HEK293 (cell line): ENCODE data around the gene GJC2.
A peak's percentile ranks its signal among the peaks of the same experiment; 100 is the strongest.
"Not testable (repeated sequence)": the region's sequence is repeated elsewhere in the genome, so short reads cannot be mapped to it uniquely, and the experiment has no call there.

Experiments
- CTCF ChIA-PET: fragments of 350-600 bp; formaldehyde crosslinking; extraction: SDS; loops from one replicate; lab custom pipeline; 2021; ENCODE audit warnings: antibody characterized with exemption; lab: Yijun Ruan, JAX
- POLR2A ChIA-PET: fragments of 300-600 bp; formaldehyde crosslinking; extraction: SDS; loops from one replicate; lab custom pipeline; 2020; ENCODE audit warnings: antibody characterized with exemption, inconsistent platforms; lab: Yijun Ruan, JAX
- H3K27ac ChIP-seq: fragments of 200-500 bp; sonication (Bioruptor generic); 2 replicates; pipeline ENCODE4 v1.5.1; 2014; ENCODE audit warnings: low read depth, low read length, control low read depth, inconsistent platforms; ENCODE audit errors: extremely low read depth
- H3K36me3 ChIP-seq, 2 experiments: fragments of 200-500 bp in 1 of 2; sonication (Bioruptor generic) in 1 of 2; 1 replicate in 1 of 2; 2 replicates in 1 of 2; pipeline ENCODE4 v1.5.1; 2014 to 2017; ENCODE audit warnings: inconsistent platforms in 2 of 2, low read length in 2 of 2; ENCODE audit not compliant: control insufficient read depth in 2 of 2, insufficient read depth in 1 of 2
- H3K4me1 ChIP-seq: fragments of 200-500 bp; sonication (Bioruptor generic); 2 replicates; pipeline ENCODE4 v1.5.1; 2014; ENCODE audit warnings: mild to moderate bottlenecking, low read length, inconsistent platforms; ENCODE audit not compliant: control insufficient read depth, insufficient read depth
- H3K4me3 ChIP-seq: 2 replicates; pipeline ENCODE4 v1.5.1; 2011; ENCODE audit warnings: low read depth, mild to moderate bottlenecking, control low read depth, low read length, moderate library complexity
- H3K9me3 ChIP-seq: fragments of 200-500 bp; sonication (Bioruptor generic); 2 replicates; pipeline ENCODE4 v1.5.1; 2014; ENCODE audit warnings: low read depth, low read length, inconsistent platforms; ENCODE audit not compliant: control insufficient read depth, insufficient read depth
- HOXC10 ChIP-seq: sonication (generic); formaldehyde crosslinking; IDR thresholded peaks from 2 replicates; pipeline ENCODE4 v1.8.1; 2023; ENCODE audit warnings: mild to moderate bottlenecking, missing genetic modification reagents
- REPIN1 ChIP-seq: fragments of 450-650 bp; formaldehyde crosslinking; IDR thresholded peaks from 2 replicates; pipeline ENCODE4 v1.5.1; 2017; ENCODE audit warnings: missing biosample characterization, missing genetic modification characterization, low read depth
- SCRT2 ChIP-seq: fragments of 450-650 bp; formaldehyde crosslinking; IDR thresholded peaks from 2 replicates; pipeline ENCODE4 v1.5.1; 2016; ENCODE audit warnings: missing biosample characterization, missing genetic modification characterization
- TRIM28 ChIP-seq: IDR thresholded peaks from 2 replicates; pipeline ENCODE4 v1.6.1; 2011; ENCODE audit warnings: low read length, control low read depth, borderline replicate concordance
- WT1 ChIP-seq: fragments of 450-650 bp; formaldehyde crosslinking; IDR thresholded peaks from 2 replicates; pipeline ENCODE4 v1.5.1; 2016; ENCODE audit warnings: missing biosample characterization, missing genetic modification characterization
- ZNF112 ChIP-seq: fragments of 450-650 bp; formaldehyde crosslinking; IDR thresholded peaks from 2 replicates; pipeline ENCODE4 v1.5.0; 2017; ENCODE audit warnings: missing biosample characterization, missing genetic modification characterization
- ZNF140 ChIP-seq: fragments of 450-650 bp; formaldehyde crosslinking; IDR thresholded peaks from 2 replicates; pipeline ENCODE4 v1.5.1; 2016; ENCODE audit warnings: missing biosample characterization, missing genetic modification characterization
- ZNF146 ChIP-seq: fragments of 450-650 bp; formaldehyde crosslinking; IDR thresholded peaks from 2 replicates; pipeline ENCODE4 v1.5.1; 2016; ENCODE audit warnings: missing biosample characterization, missing genetic modification characterization
- ZNF169 ChIP-seq: fragments of 450-650 bp; formaldehyde crosslinking; IDR thresholded peaks from 2 replicates; pipeline ENCODE4 v1.5.1; 2016; ENCODE audit warnings: missing biosample characterization, missing genetic modification characterization
- ZNF184 ChIP-seq: fragments of 450-650 bp; IDR thresholded peaks from 2 replicates; pipeline ENCODE4 v1.5.1; 2018; ENCODE audit warnings: missing biosample characterization, mild to moderate bottlenecking, missing genetic modification characterization
- ZNF560 ChIP-seq: fragments of 450-650 bp; formaldehyde crosslinking; IDR thresholded peaks from 2 replicates; pipeline ENCODE4 v1.5.1; 2017; ENCODE audit warnings: missing biosample characterization, missing genetic modification characterization, borderline replicate concordance
- ZNF677 ChIP-seq: fragments of 450-650 bp; IDR thresholded peaks from 2 replicates; pipeline ENCODE4 v1.5.0; 2018; ENCODE audit warnings: missing biosample characterization, mild to moderate bottlenecking, missing genetic modification characterization, moderate library complexity
- ZNF791 ChIP-seq: fragments of 450-650 bp; formaldehyde crosslinking; IDR thresholded peaks from 2 replicates; pipeline ENCODE4 v1.5.1; 2016; ENCODE audit warnings: missing biosample characterization, missing genetic modification characterization
- ZNF792 ChIP-seq: fragments of 450-650 bp; formaldehyde crosslinking; IDR thresholded peaks from 2 replicates; pipeline ENCODE4 v1.5.1; 2016; ENCODE audit warnings: missing biosample characterization, missing genetic modification characterization
- ZSCAN30 ChIP-seq: fragments of 450-650 bp; IDR thresholded peaks from 2 replicates; pipeline ENCODE4 v1.5.1; 2018; ENCODE audit warnings: missing biosample characterization, mild to moderate bottlenecking, missing genetic modification characterization, moderate library complexity
- TF ChIP-seq, protein P1 (sequence below): fragments of 450-650 bp; formaldehyde crosslinking; IDR thresholded peaks from 2 replicates; pipeline ENCODE4 v1.5.1; 2016; ENCODE audit warnings: missing biosample characterization, missing genetic modification characterization
- TF ChIP-seq, protein P2 (sequence below): fragments of 450-650 bp; formaldehyde crosslinking; IDR thresholded peaks from 2 replicates; pipeline ENCODE4 v1.5.1; 2016; ENCODE audit warnings: missing biosample characterization, missing genetic modification characterization
- TF ChIP-seq, protein P3 (sequence below): fragments of 450-650 bp; formaldehyde crosslinking; IDR thresholded peaks from 2 replicates; pipeline ENCODE4 v1.5.1; 2016; ENCODE audit warnings: missing biosample characterization, missing genetic modification characterization
- TF ChIP-seq, protein P4 (sequence below): fragments of 450-650 bp; formaldehyde crosslinking; IDR thresholded peaks from 2 replicates; pipeline ENCODE4 v1.5.1; 2016; ENCODE audit warnings: missing biosample characterization, missing genetic modification characterization
- TF ChIP-seq, protein P5 (sequence below): fragments of 450-650 bp; formaldehyde crosslinking; IDR thresholded peaks from 2 replicates; pipeline ENCODE4 v1.5.1; 2016; ENCODE audit warnings: missing biosample characterization, missing genetic modification characterization, borderline replicate concordance

GJC2 gene

DNA sequence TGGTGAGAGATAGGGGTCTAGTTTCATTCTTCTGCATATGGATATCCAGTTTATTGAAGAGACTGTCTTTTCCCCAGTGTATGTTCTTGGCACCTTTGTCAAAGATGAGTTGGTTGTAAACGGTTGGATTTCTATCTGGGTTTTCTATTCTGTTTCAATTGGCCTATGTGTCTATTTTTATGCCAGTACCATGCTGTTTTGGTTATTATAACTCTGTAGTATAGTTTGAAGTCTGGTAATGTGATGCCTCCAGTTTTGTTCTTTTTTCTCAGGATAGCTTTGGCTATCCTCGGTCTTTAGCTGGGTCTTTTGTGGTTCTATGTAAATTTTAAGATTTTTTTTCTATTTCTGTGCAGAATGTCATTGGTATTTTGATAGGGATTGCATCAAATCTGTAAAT lies 38.5 kb downstream of the GJC2 start:
- H3K36me3 ChIP-seq, H3K27ac ChIP-seq, H3K4me1 ChIP-seq, H3K9me3 ChIP-seq, H3K4me3 ChIP-seq: not testable (repeated sequence)
- CTCF ChIA-PET: interaction anchor here (0.7 to 1.9 kb wide), 3 partner anchors 8 to 27 kb away, joined by 4 to 9 read pairs (median 5); no protein-coding TSS in a partner anchor
- POLR2A ChIA-PET: interaction anchor here (1.1 kb wide), 1 partner anchor 31 kb away, joined by 3 read pairs; no protein-coding TSS in a partner anchor
- TF ChIP-seq, protein P1, sequence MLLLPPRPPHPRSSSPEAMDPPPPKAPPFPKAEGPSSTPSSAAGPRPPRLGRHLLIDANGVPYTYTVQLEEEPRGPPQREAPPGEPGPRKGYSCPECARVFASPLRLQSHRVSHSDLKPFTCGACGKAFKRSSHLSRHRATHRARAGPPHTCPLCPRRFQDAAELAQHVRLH: 0 out of 2 replicates have a peak, but pooled peaks have one; percentile 29
- TF ChIP-seq, protein P2, sequence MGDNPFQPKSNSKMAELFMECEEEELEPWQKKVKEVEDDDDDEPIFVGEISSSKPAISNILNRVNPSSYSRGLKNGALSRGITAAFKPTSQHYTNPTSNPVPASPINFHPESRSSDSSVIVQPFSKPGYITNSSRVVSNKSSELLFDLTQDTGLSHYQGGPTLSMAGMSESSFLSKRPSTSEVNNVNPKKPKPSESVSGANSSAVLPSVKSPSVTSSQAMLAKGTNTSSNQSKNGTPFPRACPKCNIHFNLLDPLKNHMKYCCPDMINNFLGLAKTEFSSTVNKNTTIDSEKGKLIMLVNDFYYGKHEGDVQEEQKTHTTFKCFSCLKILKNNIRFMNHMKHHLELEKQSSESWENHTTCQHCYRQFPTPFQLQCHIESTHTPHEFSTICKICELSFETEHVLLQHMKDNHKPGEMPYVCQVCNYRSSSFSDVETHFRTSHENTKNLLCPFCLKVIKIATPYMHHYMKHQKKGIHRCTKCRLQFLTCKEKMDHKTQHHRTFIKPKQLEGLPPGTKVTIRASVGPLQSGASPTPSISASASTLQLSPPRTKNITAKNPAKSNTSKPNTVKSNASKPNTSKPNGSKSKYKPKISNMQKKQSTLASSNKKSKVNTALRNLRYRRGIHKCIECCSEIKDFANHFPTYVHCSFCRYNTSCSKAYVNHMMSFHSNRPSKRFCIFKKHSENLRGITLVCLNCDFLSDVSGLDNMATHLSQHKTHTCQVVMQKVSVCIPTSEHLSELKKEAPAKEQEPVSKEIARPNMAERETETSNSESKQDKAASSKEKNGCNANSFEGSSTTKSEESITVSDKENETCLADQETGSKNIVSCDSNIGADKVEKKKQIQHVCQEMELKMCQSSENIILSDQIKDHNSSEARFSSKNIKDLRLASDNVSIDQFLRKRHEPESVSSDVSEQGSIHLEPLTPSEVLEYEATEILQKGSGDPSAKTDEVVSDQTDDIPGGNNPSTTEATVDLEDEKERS (tag by site-specific recombination): peak; percentile 96

DNA sequence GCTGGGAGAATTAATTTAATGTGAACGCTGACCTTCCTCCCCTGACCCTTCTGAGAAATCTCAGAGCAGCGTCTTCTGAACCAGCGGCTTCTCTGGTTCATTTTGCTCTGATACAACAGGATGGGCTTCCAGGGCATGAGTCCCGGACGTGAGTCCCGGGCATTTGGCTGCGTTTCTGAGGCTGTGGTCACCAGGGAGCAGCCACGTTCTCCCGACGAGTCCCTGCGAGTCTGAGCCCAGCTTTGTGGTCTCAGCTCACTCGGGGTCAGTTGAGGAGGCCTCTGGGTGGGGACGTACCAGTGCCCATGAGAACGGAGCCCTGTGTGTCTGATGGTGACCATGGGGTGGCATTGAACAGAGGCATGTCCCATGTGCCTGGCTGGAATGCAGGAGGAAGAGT lies 40.5 kb downstream of the GJC2 start:
- Histone ChIP-seq H3K27ac (no peak overlapping the region), H3K36me3 (no peaks in the 10 kb centered on the region), H3K9me3 (no peaks in the 10 kb centered on the region), H3K4me1 (no peaks in the 10 kb centered on the region), H3K4me3 (no peak overlapping the region)
- CTCF ChIA-PET: interaction anchor here (1.9 kb wide), 1 partner anchor 10 kb away, joined by 9 read pairs; no protein-coding TSS in a partner anchor
- POLR2A ChIA-PET: no interaction called here
- TF ChIP-seq ZNF169 (tag by site-specific recombination): no peak
- no peak for TF ChIP-seq ZNF792
- TF ChIP-seq ZNF112 (tag by site-specific recombination): no peak
- TF ChIP-seq ZNF791 (tag by site-specific recombination): no peak
- TF ChIP-seq ZSCAN30: no peak
- TF ChIP-seq WT1 (tag by site-specific recombination): no peak
- TF ChIP-seq ZNF140 (tag by site-specific recombination): no peak
- no peak for TF ChIP-seq REPIN1 (tag by site-specific recombination)
- no peak for TF ChIP-seq ZNF184 (tag by site-specific recombination)

DNA sequence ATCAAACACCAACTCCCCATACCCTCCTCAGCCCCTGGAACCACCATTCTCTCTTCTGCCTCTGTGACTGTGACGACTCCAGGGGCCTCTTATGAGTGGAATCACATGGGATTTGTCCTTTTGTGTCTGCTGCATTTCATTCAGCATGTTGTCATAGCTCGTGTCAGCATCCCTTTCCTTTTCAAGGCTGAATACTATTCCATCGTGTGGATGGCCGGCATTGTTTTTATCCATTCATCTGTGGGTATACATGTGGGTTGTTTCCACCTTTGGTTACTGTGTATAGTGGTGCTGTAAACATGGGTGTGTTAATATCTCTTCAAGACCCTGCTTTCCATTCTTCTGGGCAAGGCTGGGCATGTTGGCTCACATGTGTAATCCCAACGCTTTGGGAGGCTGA lies 41.0 kb downstream of the GJC2 start:
- Histone ChIP-seq H3K36me3 (no peaks in the 10 kb centered on the region), H3K9me3 (no peaks in the 10 kb centered on the region), H3K4me3 (no peak overlapping the region), H3K4me1 (no peaks in the 10 kb centered on the region), H3K27ac (no peak overlapping the region)
- ChIA-PET CTCF (interaction anchor here (0.7 kb wide), 1 partner anchor 1773 kb away, joined by 3 read pairs; no protein-coding TSS in a partner anchor), POLR2A (no interaction called here)
- TF ChIP-seq ZNF560: no peak
- no peak for TF ChIP-seq ZNF677 (tag by site-specific recombination)
- TF ChIP-seq, protein P3, sequence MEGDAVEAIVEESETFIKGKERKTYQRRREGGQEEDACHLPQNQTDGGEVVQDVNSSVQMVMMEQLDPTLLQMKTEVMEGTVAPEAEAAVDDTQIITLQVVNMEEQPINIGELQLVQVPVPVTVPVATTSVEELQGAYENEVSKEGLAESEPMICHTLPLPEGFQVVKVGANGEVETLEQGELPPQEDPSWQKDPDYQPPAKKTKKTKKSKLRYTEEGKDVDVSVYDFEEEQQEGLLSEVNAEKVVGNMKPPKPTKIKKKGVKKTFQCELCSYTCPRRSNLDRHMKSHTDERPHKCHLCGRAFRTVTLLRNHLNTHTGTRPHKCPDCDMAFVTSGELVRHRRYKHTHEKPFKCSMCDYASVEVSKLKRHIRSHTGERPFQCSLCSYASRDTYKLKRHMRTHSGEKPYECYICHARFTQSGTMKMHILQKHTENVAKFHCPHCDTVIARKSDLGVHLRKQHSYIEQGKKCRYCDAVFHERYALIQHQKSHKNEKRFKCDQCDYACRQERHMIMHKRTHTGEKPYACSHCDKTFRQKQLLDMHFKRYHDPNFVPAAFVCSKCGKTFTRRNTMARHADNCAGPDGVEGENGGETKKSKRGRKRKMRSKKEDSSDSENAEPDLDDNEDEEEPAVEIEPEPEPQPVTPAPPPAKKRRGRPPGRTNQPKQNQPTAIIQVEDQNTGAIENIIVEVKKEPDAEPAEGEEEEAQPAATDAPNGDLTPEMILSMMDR: no peak
- TF ChIP-seq, protein P4, sequence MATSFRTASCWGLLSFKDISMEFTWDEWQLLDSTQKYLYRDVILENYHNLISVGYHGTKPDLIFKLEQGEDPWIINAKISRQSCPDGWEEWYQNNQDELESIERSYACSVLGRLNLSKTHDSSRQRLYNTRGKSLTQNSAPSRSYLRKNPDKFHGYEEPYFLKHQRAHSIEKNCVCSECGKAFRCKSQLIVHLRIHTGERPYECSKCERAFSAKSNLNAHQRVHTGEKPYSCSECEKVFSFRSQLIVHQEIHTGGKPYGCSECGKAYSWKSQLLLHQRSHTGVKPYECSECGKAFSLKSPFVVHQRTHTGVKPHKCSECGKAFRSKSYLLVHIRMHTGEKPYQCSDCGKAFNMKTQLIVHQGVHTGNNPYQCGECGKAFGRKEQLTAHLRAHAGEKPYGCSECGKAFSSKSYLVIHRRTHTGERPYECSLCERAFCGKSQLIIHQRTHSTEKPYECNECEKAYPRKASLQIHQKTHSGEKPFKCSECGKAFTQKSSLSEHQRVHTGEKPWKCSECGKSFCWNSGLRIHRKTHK (tag by site-specific recombination): no peak
- no peak for TF ChIP-seq HOXC10 (CRISPR knock-in tag)
- no peak for TF ChIP-seq ZNF791 (tag by site-specific recombination)
- TF ChIP-seq TRIM28: no peak
- TF ChIP-seq SCRT2 (tag by site-specific recombination): no peak
- peak; percentile 99 for TF ChIP-seq ZNF146 (tag by site-specific recombination)
- TF ChIP-seq, protein P1: peak; percentile 79; the same call in 1 of the 2 replicates
- TF ChIP-seq, protein P5, sequence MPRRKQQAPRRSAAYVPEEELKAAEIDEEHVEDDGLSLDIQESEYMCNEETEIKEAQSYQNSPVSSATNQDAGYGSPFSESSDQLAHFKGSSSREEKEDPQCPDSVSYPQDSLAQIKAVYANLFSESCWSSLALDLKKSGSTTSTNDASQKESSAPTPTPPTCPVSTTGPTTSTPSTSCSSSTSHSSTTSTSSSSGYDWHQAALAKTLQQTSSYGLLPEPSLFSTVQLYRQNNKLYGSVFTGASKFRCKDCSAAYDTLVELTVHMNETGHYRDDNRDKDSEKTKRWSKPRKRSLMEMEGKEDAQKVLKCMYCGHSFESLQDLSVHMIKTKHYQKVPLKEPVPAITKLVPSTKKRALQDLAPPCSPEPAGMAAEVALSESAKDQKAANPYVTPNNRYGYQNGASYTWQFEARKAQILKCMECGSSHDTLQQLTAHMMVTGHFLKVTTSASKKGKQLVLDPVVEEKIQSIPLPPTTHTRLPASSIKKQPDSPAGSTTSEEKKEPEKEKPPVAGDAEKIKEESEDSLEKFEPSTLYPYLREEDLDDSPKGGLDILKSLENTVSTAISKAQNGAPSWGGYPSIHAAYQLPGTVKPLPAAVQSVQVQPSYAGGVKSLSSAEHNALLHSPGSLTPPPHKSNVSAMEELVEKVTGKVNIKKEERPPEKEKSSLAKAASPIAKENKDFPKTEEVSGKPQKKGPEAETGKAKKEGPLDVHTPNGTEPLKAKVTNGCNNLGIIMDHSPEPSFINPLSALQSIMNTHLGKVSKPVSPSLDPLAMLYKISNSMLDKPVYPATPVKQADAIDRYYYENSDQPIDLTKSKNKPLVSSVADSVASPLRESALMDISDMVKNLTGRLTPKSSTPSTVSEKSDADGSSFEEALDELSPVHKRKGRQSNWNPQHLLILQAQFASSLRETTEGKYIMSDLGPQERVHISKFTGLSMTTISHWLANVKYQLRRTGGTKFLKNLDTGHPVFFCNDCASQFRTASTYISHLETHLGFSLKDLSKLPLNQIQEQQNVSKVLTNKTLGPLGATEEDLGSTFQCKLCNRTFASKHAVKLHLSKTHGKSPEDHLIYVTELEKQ: no peak
